DMS 273 (cell line): ENCODE results near the gene COPZ2.
"Not testable (repeated sequence)": the region's sequence is repeated elsewhere in the genome, so short reads cannot be mapped to it uniquely, and the experiment has no call there.

Experiments used
- DNase-seq: peaks from one replicate; lab custom pipeline; 2025; ENCODE audit not compliant: unreplicated experiment; lab: John Stamatoyannopoulos, UW

The COPZ2 gene

GRCh38 chr17:47988445-47988844 is 49.2 kb downstream of the COPZ2 start:
- not testable (repeated sequence) for DNase-seq

GRCh38 chr17:47987240-47987835 is 50.3 kb downstream of the COPZ2 start:
- peak; percentile 83 for DNase-seq

GRCh38 chr17:47986520-47986919 is 51.1 kb downstream of the COPZ2 start:
- no peak for DNase-seq

- no peak for DNase-seq
These were observed 53.9 kb downstream of the COPZ2 start for GRCh38 chr17:47983492-47984223.

- peak; percentile 71 for DNase-seq
These were observed 54.8 kb downstream of the COPZ2 start for GRCh38 chr17:47982645-47983390.

- DNase-seq, result no peak
These were observed 55.4 kb downstream of the COPZ2 start for GRCh38 chr17:47982091-47982617.

GRCh38 chr17:47981462-47981861 is 56.1 kb downstream of the COPZ2 start:
- DNase-seq, result no peak

- peak; percentile 88 for DNase-seq
These were observed 57.1 kb downstream of the COPZ2 start for GRCh38 chr17:47980541-47980940.

GRCh38 chr17:47978324-47978723 is 59.3 kb downstream of the COPZ2 start:
- DNase-seq, result peak; percentile 87
